Parathyroid adenoma (tissue), 2 donors: Measurements from ENCODE around the gene TANGO2.

Source experiments
- H2AFZ ChIP-seq: fragments of 300-600 bp; sonication (generic); one replicate; pipeline ENCODE4 v1.7.0; 2017; ENCODE audit warnings: antibody characterized with exemption, mild to moderate bottlenecking
- H3K27ac ChIP-seq: fragments of 300-600 bp; sonication (generic); one replicate; pipeline ENCODE4 v1.7.0; 2017
- H3K27me3 ChIP-seq: fragments of 300-600 bp; sonication (generic); one replicate; pipeline ENCODE4 v1.7.0; 2017; ENCODE audit warnings: low read length; ENCODE audit not compliant: control insufficient read depth, insufficient read depth
- H3K36me3 ChIP-seq: fragments of 300-600 bp; sonication (generic); one replicate; pipeline ENCODE4 v1.7.0; 2017; ENCODE audit warnings: low read length; ENCODE audit not compliant: control insufficient read depth, insufficient read depth
- H3K4me1 ChIP-seq: fragments of 300-600 bp; sonication (generic); one replicate; pipeline ENCODE4 v1.7.0; 2017; ENCODE audit warnings: control low read depth
- H3K4me2 ChIP-seq: fragments of 300-600 bp; sonication (generic); one replicate; pipeline ENCODE4 v1.7.0; 2017; ENCODE audit warnings: low read length
- H3K4me3 ChIP-seq: fragments of 300-600 bp; sonication (generic); one replicate; pipeline ENCODE4 v1.7.0; 2017; ENCODE audit warnings: low read depth, low read length
- H3K79me2 ChIP-seq: fragments of 300-600 bp; sonication (generic); one replicate; pipeline ENCODE4 v1.7.0; 2017; ENCODE audit warnings: control low read depth
- H3K9ac ChIP-seq: fragments of 300-600 bp; sonication (generic); one replicate; pipeline ENCODE4 v1.7.0; 2017; ENCODE audit warnings: mild to moderate bottlenecking
- H3K9me3 ChIP-seq: fragments of 300-600 bp; sonication (generic); one replicate; pipeline ENCODE4 v1.7.0; 2017; ENCODE audit warnings: low read length; ENCODE audit not compliant: control insufficient read depth
- TF ChIP-seq, protein P1 (sequence below): fragments of 300-600 bp; sonication (generic); IDR thresholded peaks from one replicate; pipeline ENCODE4 v1.7.0; 2017; ENCODE audit warnings: antibody characterized with exemption, mild to moderate bottlenecking
- donor health status: primary hyperparathyroidism.

The TANGO2 gene

DNA sequence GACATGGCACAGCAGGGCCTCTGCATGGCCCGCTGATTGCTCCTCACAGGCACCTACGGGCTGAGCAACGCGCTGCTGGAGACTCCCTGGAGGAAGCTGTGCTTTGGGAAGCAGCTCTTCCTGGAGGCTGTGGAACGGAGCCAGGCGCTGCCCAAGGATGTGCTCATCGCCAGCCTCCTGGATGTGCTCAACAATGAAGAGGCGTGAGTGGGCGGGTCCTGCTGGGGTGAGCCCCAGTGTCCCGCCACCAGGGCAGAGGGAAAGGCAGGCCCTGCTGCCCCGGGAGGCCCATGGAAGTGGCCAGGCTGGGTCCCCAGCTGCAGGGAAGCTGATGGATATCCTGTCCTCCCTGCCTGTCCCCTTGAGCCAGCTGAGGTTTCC is 40.6 kb downstream of the TANGO2 start:
- H3K4me1 ChIP-seq = no peaks in the 10 kb centered on the region
- no peaks in the 10 kb centered on the region for H3K27me3 ChIP-seq
- no peak overlapping the region for H2AFZ ChIP-seq
- H3K4me2 ChIP-seq = no peak overlapping the region
- H3K9me3 ChIP-seq = no peaks in the 10 kb centered on the region
- no peak overlapping the region for H3K27ac ChIP-seq
- H3K79me2 ChIP-seq = no peaks in the 10 kb centered on the region
- no peak overlapping the region for H3K9ac ChIP-seq
- no peak overlapping the region for H3K4me3 ChIP-seq
- TF ChIP-seq, protein P1, sequence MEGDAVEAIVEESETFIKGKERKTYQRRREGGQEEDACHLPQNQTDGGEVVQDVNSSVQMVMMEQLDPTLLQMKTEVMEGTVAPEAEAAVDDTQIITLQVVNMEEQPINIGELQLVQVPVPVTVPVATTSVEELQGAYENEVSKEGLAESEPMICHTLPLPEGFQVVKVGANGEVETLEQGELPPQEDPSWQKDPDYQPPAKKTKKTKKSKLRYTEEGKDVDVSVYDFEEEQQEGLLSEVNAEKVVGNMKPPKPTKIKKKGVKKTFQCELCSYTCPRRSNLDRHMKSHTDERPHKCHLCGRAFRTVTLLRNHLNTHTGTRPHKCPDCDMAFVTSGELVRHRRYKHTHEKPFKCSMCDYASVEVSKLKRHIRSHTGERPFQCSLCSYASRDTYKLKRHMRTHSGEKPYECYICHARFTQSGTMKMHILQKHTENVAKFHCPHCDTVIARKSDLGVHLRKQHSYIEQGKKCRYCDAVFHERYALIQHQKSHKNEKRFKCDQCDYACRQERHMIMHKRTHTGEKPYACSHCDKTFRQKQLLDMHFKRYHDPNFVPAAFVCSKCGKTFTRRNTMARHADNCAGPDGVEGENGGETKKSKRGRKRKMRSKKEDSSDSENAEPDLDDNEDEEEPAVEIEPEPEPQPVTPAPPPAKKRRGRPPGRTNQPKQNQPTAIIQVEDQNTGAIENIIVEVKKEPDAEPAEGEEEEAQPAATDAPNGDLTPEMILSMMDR = no peak
- H3K36me3 ChIP-seq = no peaks in the 10 kb centered on the region

DNA sequence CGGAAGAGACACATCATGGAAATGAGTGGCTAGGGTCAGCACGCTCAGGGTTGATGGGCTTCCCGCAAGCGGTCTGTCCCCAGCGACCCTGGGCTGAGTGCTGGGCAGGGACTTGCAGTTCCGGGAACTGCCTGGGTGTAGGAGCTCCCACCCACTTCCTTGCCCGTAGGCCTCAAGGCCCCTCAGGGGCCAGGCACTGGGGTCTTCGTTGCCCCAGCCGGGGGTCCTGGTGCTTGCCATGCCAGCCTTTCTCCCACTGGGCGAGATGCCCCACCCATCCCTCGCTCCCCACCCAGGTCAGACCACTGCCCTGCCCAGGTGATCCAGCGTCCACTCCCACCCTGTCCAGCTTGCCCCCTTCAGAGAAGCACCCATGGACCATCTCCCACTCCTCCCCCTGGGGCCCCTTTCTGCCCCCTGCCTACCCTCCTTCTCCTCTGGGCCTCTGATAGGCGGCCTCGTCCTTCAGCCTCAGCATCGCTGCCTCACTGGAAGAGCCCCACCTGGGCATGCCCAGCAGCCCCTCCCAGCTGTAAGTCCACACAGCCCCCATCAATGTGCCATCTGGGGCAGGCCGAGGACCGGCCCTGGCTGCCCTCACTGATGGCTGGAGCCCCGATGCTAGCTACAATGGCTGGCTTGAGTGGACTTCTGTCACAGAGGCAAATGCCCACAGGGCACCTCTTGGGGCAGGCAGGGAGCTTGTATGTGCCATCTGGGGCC is 41.3 kb downstream of the TANGO2 start:
- H3K4me2 ChIP-seq = no peak overlapping the region
- H3K9ac ChIP-seq = no peak overlapping the region
- no peak overlapping the region for H3K4me3 ChIP-seq
- H3K27me3 ChIP-seq = no peaks in the 10 kb centered on the region
- no peaks in the 10 kb centered on the region for H3K9me3 ChIP-seq
- no peaks in the 10 kb centered on the region for H3K79me2 ChIP-seq
- H3K36me3 ChIP-seq = no peaks in the 10 kb centered on the region
- no peaks in the 10 kb centered on the region for H3K4me1 ChIP-seq
- no peak overlapping the region for H3K27ac ChIP-seq
- H2AFZ ChIP-seq = no peak overlapping the region
- TF ChIP-seq, protein P1 = no peak

DNA sequence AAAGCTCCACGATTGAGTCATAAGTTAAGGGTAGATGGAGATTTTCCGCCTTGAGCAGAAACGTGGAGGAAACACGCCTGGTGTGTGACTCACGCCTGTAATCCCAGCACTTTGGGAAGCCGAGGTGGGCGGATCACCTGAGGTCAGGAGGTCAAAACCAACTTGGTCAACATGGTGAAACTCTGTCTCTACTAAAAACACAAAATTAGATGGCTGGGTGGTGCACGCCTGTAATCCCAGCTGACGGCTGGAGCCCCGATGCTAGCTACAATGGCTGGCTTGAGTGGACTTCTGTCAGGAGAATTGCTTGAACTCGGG is 41.8 kb downstream of the TANGO2 start:
- H3K27ac ChIP-seq = no peak overlapping the region
- no peaks in the 10 kb centered on the region for H3K9me3 ChIP-seq
- H3K4me1 ChIP-seq = no peaks in the 10 kb centered on the region
- H3K79me2 ChIP-seq = no peaks in the 10 kb centered on the region
- no peak overlapping the region for H3K9ac ChIP-seq
- no peak overlapping the region for H3K4me3 ChIP-seq
- H3K36me3 ChIP-seq = no peaks in the 10 kb centered on the region
- no peak overlapping the region for H2AFZ ChIP-seq
- no peaks in the 10 kb centered on the region for H3K27me3 ChIP-seq
- H3K4me2 ChIP-seq = no peak overlapping the region
- TF ChIP-seq, protein P1 = no peak

DNA sequence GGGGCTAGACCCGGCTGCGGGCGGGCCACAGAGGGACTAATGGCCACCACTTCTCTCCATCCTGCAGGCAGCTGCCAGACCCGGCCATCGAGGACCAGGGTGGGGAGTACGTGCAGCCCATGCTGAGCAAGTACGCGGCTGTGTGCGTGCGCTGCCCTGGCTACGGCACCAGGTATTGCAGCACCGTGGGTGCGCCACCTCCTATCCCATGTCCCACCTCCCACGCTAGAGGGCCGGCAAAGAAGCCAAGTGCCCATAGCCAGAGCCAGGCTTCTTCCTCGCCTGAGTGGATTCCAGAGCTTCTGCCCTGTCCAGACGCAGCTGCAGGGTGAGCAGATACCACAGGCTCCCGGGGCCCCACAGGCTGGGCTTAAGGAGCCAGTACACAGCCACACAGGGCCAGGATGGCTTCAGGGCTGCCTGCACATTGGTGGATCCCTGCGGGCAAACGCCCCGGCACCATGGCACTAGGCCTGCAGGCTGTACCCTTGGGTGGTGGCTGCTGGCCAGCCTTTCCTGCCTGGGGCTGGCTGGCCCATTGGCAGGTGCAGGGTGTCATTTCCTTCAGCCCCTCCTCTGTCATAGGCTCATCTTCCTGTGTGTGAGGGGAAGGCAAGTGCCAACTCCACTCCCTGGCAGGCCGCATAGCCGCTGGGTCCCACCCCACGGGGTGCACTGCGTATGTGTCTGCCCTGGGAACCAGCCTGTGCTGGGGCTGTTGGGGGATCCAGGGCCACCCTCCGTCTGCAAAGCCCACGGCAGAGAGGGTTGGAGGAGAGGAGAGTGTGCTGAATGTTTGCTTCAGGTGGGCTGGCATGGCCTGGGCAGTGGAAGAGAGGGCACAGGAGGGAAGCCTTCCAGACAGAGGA is 42.6 kb downstream of the TANGO2 start:
- Histone ChIP-seq H3K9me3 (no peaks in the 10 kb centered on the region), H2AFZ (no peak overlapping the region), H3K4me2 (no peak overlapping the region), H3K27ac (no peak overlapping the region), H3K79me2 (no peaks in the 10 kb centered on the region), H3K4me3 (no peak overlapping the region), H3K36me3 (no peaks in the 10 kb centered on the region), H3K27me3 (no peaks in the 10 kb centered on the region), H3K4me1 (no peaks in the 10 kb centered on the region), H3K9ac (no peak overlapping the region)
- TF ChIP-seq, protein P1 = no peak
